Endodermal cell (in vitro differentiated cells): Measurements from ENCODE around the gene RAC2. TPM values are rescaled to one million over a fixed set of nuclear protein-coding genes. Genes with fewer than 3 reads are reported as not detected.
A peak's percentile ranks its signal among the peaks of the same experiment; 100 is the strongest.
"Not testable (repeated sequence)": the region's sequence is repeated elsewhere in the genome, so short reads cannot be mapped to it uniquely, and the experiment has no call there.

Source experiments
- DNase-seq: peaks from one replicate; pipeline ENCODE4 v3.0.0-alpha.2; 2017
- H3K27ac ChIP-seq: 2 replicates; pipeline ENCODE4 v1.5.1; 2013; ENCODE audit warnings: mild to moderate bottlenecking, low read depth, low read length, moderate library complexity
- H3K27me3 ChIP-seq: 2 replicates; pipeline ENCODE4 v1.6.1; 2013; ENCODE audit warnings: mild to moderate bottlenecking, low read length, moderate library complexity; ENCODE audit not compliant: insufficient read depth, control insufficient read depth, poor library complexity, severe bottlenecking
- H3K36me3 ChIP-seq: 2 replicates; pipeline ENCODE4 v1.7.0; 2013; ENCODE audit warnings: mild to moderate bottlenecking, low read length, moderate library complexity; ENCODE audit not compliant: control insufficient read depth, insufficient read depth
- H3K4me1 ChIP-seq: one replicate; pipeline ENCODE4 v1.7.0; 2013; ENCODE audit warnings: low read length; ENCODE audit not compliant: control insufficient read depth, insufficient read depth
- H3K4me3 ChIP-seq: 2 replicates; pipeline ENCODE4 v1.5.1; 2013; ENCODE audit warnings: mild to moderate bottlenecking, low read length, moderate library complexity
- H3K9ac ChIP-seq: 2 replicates; pipeline ENCODE4 v1.6.1; 2013; ENCODE audit warnings: mild to moderate bottlenecking, low read length, moderate library complexity; ENCODE audit not compliant: poor library complexity, severe bottlenecking; ENCODE audit errors: extremely low read depth
- H3K9me3 ChIP-seq: 2 replicates; pipeline ENCODE4 v1.6.1; 2013; ENCODE audit warnings: mild to moderate bottlenecking, low read length, moderate library complexity; ENCODE audit not compliant: control insufficient read depth
- H3K27ac Mint-ChIP-seq: 2 replicates; pipeline ENCODE4 v1.8.0; 2020; ENCODE audit warnings: mixed read lengths
- H3K27me3 Mint-ChIP-seq: 2 replicates; pipeline ENCODE4 v1.8.0; 2021; ENCODE audit warnings: mild to moderate bottlenecking, mixed read lengths; ENCODE audit not compliant: insufficient read depth
- H3K36me3 Mint-ChIP-seq: 2 replicates; pipeline ENCODE4 v1.8.0; 2020; ENCODE audit warnings: low read depth, mixed read lengths
- H3K4me1 Mint-ChIP-seq: 2 replicates; pipeline ENCODE4 v1.8.0; 2020; ENCODE audit warnings: mixed read lengths
- H3K4me3 Mint-ChIP-seq: 2 replicates; pipeline ENCODE4 v1.8.0; 2020; ENCODE audit warnings: mild to moderate bottlenecking, moderate library complexity, mixed read lengths
- H3K9me3 Mint-ChIP-seq: 2 replicates; pipeline ENCODE4 v1.8.0; 2020; ENCODE audit warnings: mild to moderate bottlenecking, mixed read lengths
- WGBS, 2 experiments: methylation state at CpG; one replicate each; pipeline versions ENCODE4 v1.1.5 to v1.1.7; 2013; ENCODE audit warnings: missing lambda C conversion rate in 2 of 2, mixed read lengths in 1 of 2; ENCODE audit not compliant: insufficient coverage in 1 of 2, insufficient read length in 1 of 2; 5-methylcytosine and 5-hydroxymethylcytosine counted together
- total RNA-seq, 2 donors: library from RNA; stranded (reverse); fragmentation: NEBNext Ultra II Directional in 1 of 2; extraction: Animal tissue kit (Norgen Biotek cat#: 25700) in 1 of 2; gene quantifications; 2 replicates in 1 of 2; 3 replicates in 1 of 2; pipeline ENCODE4 v1.2.1, GENCODE V29; 2021
- TF ChIP-seq, protein P1 (sequence below): fragments of 200-600 bp; sonication (generic); conservative IDR thresholded peaks from 2 replicates; pipeline ENCODE4 v1.5.0; 2021; ENCODE audit warnings: antibody characterized with exemption, mild to moderate bottlenecking

RAC2 gene
- total RNA-seq, 2 donors from 2014 or later = 4.5 to 5.6 TPM

DNA sequence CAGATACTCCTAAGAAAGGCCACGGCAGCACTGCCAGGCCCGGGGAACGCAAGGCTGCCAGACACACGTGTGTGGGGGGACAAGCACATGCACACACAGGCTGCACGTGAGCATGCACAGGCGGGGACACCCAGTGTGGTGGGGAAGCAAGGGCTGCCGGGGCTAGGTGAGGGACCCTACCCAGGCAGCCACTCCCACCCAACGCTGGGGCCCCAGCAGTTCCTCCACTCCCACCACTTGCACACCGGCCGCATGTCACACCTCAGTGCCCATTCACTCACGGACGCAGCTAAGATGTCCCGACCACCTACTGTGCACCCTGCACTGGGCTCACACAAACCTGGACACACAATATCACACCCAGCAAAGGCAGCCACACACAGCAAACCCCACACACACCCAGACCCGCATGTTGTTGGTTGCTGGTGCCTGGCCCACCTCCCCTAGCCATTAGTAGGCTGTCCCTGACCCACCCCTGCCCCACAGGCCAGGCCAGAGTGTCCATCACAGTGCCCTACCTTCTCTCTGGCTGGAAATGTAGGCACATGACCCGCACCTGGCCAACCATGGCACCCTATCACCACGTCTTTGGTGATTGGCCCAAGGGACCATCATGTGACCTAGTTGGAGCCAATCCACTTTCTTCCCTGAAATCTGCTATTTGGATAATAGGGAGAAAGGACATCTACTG lies 40.6 kb downstream of the RAC2 start:
- H3K36me3 Mint-ChIP-seq = no peaks in the 10 kb centered on the region
- no peak overlapping the region for H3K4me3 Mint-ChIP-seq
- Histone ChIP-seq H3K9me3 (no peaks in the 10 kb centered on the region), H3K9ac (no peak overlapping the region), H3K36me3 (no peaks in the 10 kb centered on the region), H3K4me1 (peaks cover 8% of the 10 kb centered on the region), H3K4me3 (no peak overlapping the region), H3K27ac (no peak overlapping the region), H3K27me3 (no peaks in the 10 kb centered on the region)
- H3K9me3 Mint-ChIP-seq = no peaks in the 10 kb centered on the region
- no peak for DNase-seq
- peaks cover 12% of the 10 kb centered on the region for H3K4me1 Mint-ChIP-seq
- H3K27ac Mint-ChIP-seq = no peak overlapping the region
- 87 to 92% methylated on average over 5 to 16 of the region's 16 CpGs for WGBS, 2 experiments
- peaks cover 1% of the 10 kb centered on the region for H3K27me3 Mint-ChIP-seq
- TF ChIP-seq, protein P1, sequence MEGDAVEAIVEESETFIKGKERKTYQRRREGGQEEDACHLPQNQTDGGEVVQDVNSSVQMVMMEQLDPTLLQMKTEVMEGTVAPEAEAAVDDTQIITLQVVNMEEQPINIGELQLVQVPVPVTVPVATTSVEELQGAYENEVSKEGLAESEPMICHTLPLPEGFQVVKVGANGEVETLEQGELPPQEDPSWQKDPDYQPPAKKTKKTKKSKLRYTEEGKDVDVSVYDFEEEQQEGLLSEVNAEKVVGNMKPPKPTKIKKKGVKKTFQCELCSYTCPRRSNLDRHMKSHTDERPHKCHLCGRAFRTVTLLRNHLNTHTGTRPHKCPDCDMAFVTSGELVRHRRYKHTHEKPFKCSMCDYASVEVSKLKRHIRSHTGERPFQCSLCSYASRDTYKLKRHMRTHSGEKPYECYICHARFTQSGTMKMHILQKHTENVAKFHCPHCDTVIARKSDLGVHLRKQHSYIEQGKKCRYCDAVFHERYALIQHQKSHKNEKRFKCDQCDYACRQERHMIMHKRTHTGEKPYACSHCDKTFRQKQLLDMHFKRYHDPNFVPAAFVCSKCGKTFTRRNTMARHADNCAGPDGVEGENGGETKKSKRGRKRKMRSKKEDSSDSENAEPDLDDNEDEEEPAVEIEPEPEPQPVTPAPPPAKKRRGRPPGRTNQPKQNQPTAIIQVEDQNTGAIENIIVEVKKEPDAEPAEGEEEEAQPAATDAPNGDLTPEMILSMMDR = no peak

DNA sequence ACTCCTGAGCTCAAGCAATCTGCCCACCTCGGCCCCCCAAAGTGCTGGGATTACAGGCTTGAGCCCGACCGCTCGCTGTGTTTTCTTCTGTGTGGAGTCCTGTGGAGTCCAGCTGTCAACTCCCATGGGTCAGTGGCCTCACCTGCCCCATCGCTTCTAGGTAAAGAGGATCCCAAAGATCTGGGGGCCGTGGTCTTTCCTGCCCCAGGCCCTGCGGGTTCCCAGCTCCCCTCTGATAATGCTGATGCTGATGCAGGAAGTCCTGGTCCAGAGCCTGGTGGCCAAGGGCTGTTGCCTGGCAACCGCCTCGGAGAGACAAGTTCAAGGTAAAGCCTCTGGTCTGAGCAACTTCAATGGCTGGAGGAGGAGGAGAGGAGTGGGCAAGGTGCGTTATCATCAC lies 41.4 kb downstream of the RAC2 start:
- peaks cover 16% of the 10 kb centered on the region for H3K4me1 Mint-ChIP-seq

DNA sequence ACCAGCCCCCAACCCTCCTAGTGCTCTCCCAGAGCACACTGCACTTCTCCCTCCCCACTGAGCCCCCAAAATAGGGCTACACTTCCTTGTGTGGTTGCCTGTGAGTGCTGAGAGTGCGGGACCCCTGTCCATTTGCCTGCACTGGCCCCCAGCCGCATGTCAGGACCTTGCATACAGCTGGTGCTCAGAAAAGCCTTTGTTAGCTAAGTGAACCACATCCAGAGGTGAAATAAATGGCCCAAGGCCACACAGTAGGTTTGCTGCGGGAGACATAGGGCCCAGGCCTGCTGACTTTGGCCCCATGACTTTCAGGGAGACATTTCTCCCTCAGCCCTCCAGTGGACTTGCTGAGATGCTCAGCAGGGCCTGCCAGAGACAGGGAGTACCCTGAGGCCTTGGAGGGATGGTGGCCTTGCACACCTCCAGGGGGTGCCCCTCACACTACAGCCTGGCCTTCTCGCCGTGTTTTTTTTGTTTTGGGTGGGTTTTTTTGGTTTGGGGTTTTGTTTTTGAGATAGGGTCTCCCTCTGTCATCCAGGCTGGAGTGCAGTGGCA lies 42.0 kb downstream of the RAC2 start:
- peaks cover 18% of the 10 kb centered on the region for H3K4me1 Mint-ChIP-seq
- Histone ChIP-seq H3K9me3 (no peaks in the 10 kb centered on the region), H3K4me3 (no peak overlapping the region), H3K27ac (no peak overlapping the region), H3K27me3 (no peaks in the 10 kb centered on the region), H3K36me3 (no peaks in the 10 kb centered on the region), H3K9ac (no peak overlapping the region), H3K4me1 (peaks cover 9% of the 10 kb centered on the region)
- H3K27me3 Mint-ChIP-seq = peaks cover 1% of the 10 kb centered on the region
- no peak overlapping the region for H3K4me3 Mint-ChIP-seq
- no peaks in the 10 kb centered on the region for H3K9me3 Mint-ChIP-seq
- DNase-seq = no peak
- WGBS, 2 experiments = 92% methylated on average over 3 to 5 of the region's 5 CpGs
- H3K27ac Mint-ChIP-seq = no peak overlapping the region
- TF ChIP-seq, protein P1 = peak; percentile 36
- no peaks in the 10 kb centered on the region for H3K36me3 Mint-ChIP-seq

More for the DNA sequence above, 41.4 kb downstream of the RAC2 start:
- Mint-ChIP-seq H3K27me3 (peaks cover 1% of the 10 kb centered on the region), H3K36me3 (no peaks in the 10 kb centered on the region), H3K4me3 (no peak overlapping the region), H3K9me3 (no peaks in the 10 kb centered on the region), H3K27ac (no peak overlapping the region)
- no peaks in the 10 kb centered on the region for H3K9me3 ChIP-seq
- no peak overlapping the region for H3K4me3 ChIP-seq
- no peak overlapping the region for H3K9ac ChIP-seq
- WGBS, 2 experiments = 94 to 95% methylated on average over 6 to 10 of the region's 10 CpGs
- no peak for DNase-seq
- no peak overlapping the region for H3K27ac ChIP-seq
- H3K36me3 ChIP-seq = no peaks in the 10 kb centered on the region
- no peaks in the 10 kb centered on the region for H3K27me3 ChIP-seq
- peaks cover 8% of the 10 kb centered on the region for H3K4me1 ChIP-seq
- TF ChIP-seq, protein P1 = no peak

DNA sequence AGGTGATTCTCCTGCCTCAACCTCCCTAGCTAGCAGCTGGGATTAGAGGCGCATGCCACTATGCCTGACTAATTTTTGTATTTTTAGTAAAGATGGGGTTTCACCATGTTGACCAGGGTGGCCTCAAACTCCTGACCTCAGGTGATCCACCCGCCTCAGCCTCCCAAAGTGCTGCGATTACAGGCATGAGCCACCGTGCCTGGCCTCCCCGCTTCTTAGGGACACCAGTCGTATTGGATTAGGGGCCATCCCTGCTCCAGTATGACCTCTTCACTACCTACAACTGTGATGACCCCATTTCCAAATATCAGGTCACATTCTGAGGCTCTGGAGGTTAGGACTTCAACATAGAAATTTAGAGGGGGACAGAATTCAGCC lies 42.6 kb downstream of the RAC2 start:
- not testable (repeated sequence) for H3K36me3 ChIP-seq, H3K9me3 Mint-ChIP-seq, H3K4me3 Mint-ChIP-seq, H3K27me3 Mint-ChIP-seq, H3K27me3 ChIP-seq, H3K4me3 ChIP-seq, H3K9ac ChIP-seq, H3K36me3 Mint-ChIP-seq, DNase-seq, H3K27ac Mint-ChIP-seq, H3K9me3 ChIP-seq, H3K27ac ChIP-seq
- H3K4me1 ChIP-seq = peaks cover 15% of the 10 kb centered on the region
- WGBS, 2 experiments = 80 to 96% methylated on average over 1 to 6 of the region's 6 CpGs
- peaks cover 25% of the 10 kb centered on the region for H3K4me1 Mint-ChIP-seq
